IMR-90 (cell line): ENCODE results near the gene STOML1. TPM values are rescaled to one million over a fixed set of nuclear protein-coding genes. Genes with fewer than 3 reads are reported as not detected.

Experiments
- ATAC-seq: fragments of 200-7000 bp; cut with Tn5 transposase; 2 replicates; pipeline ENCODE4 v1.9.1; 2020; ENCODE audit warnings: low read depth, mild to moderate bottlenecking, moderate library complexity
- BruUV-seq: library from RNA; stranded (reverse); fragments of 400-500 nt; replicated peaks from 2 replicates; lab custom pipeline; 2021; lab: Mats Ljungman, UMichigan
- CTCF ChIA-PET: fragments of 300-600 bp; formaldehyde crosslinking; extraction: SDS; loops from one replicate; lab custom pipeline; 2021; ENCODE audit warnings: antibody characterized with exemption; lab: Yijun Ruan, JAX
- POLR2A ChIA-PET: fragments of 300-600 bp; sonication (Branson Sonifier 250); formaldehyde crosslinking; loops from one replicate; lab custom pipeline; 2022; ENCODE audit warnings: antibody characterized with exemption; ENCODE audit not compliant: unreplicated experiment; lab: Charles Lee
- DNase-seq: peaks from one replicate; pipeline ENCODE4 v3.0.0; 2013
- H2AFZ ChIP-seq: replicated peaks from 2 replicates; pipeline ENCODE3; 2013; ENCODE audit warnings: low read length, mild to moderate bottlenecking; ENCODE audit not compliant: poor library complexity
- H2AK5ac ChIP-seq: 2 replicates; pipeline ENCODE4 v1.6.1; 2013; ENCODE audit warnings: low read depth, low read length, inconsistent platforms
- H2AK9ac ChIP-seq: replicated peaks from 2 replicates; pipeline ENCODE3; 2013; ENCODE audit warnings: mild to moderate bottlenecking, low read depth, low read length, moderate library complexity; ENCODE audit not compliant: poor library complexity
- H2BK120ac ChIP-seq: 2 replicates; pipeline ENCODE4 v1.6.1; 2013; ENCODE audit warnings: low read depth, low read length, inconsistent platforms
- H2BK15ac ChIP-seq: 3 replicates; pipeline ENCODE4 v1.6.1; 2013; ENCODE audit warnings: low read depth, low read length, inconsistent platforms
- H2BK20ac ChIP-seq: 2 replicates; pipeline ENCODE4 v1.6.1; 2013; ENCODE audit warnings: low read depth, mild to moderate bottlenecking, inconsistent platforms, low read length, moderate library complexity
- H2BK5ac ChIP-seq: 2 replicates; pipeline ENCODE4 v1.6.1; 2013; ENCODE audit warnings: mild to moderate bottlenecking, low read depth, low read length, inconsistent platforms; ENCODE audit not compliant: poor library complexity, severe bottlenecking
- H3K14ac ChIP-seq: replicated peaks from 2 replicates; pipeline ENCODE4 v1.6.1; 2013; ENCODE audit warnings: low read depth, low read length, inconsistent platforms
- H3K18ac ChIP-seq: 2 replicates; pipeline ENCODE4 v1.6.1; 2013; ENCODE audit warnings: low read depth, low read length, control low read depth
- H3K23ac ChIP-seq: 2 replicates; pipeline ENCODE4 v1.6.1; 2013; ENCODE audit warnings: low read depth, low read length, inconsistent platforms
- H3K27ac ChIP-seq: 2 replicates; pipeline ENCODE4 v1.5.1; 2013; ENCODE audit warnings: mild to moderate bottlenecking, control low read depth, low read length; ENCODE audit not compliant: insufficient read depth
- H3K27me3 ChIP-seq: 2 replicates; pipeline ENCODE4 v1.6.1; 2013; ENCODE audit warnings: low read length; ENCODE audit not compliant: control insufficient read depth, insufficient read depth
- H3K36me3 ChIP-seq: 2 replicates; pipeline ENCODE4 v1.6.1; 2013; ENCODE audit warnings: low read length, mixed read lengths; ENCODE audit not compliant: control insufficient read depth, insufficient read depth
- H3K4ac ChIP-seq: 2 replicates; pipeline ENCODE4 v1.6.1; 2013; ENCODE audit warnings: low read depth, low read length, inconsistent platforms
- H3K4me1 ChIP-seq: 2 replicates; pipeline ENCODE4 v1.6.1; 2013; ENCODE audit warnings: low read length, mixed read lengths; ENCODE audit not compliant: control insufficient read depth, insufficient read depth
- H3K4me2 ChIP-seq: 2 replicates; pipeline ENCODE4 v1.6.1; 2013; ENCODE audit warnings: low read depth, mild to moderate bottlenecking, control low read depth, low read length, moderate library complexity
- H3K4me3 ChIP-seq: 2 replicates; pipeline ENCODE4 v1.5.1; 2013; ENCODE audit warnings: low read depth, mild to moderate bottlenecking, control low read depth, low read length, moderate library complexity; ENCODE audit not compliant: insufficient read depth
- H3K56ac ChIP-seq: 2 replicates; pipeline ENCODE4 v1.6.1; 2013; ENCODE audit warnings: low read length, inconsistent platforms; ENCODE audit not compliant: insufficient read depth; ENCODE audit errors: extremely low read depth
- H3K79me1 ChIP-seq, 2 experiments: 2 replicates each; pipeline ENCODE4 v1.6.1; 2013; ENCODE audit warnings: low read length in 2 of 2, inconsistent platforms in 1 of 2, low read depth in 1 of 2
- H3K9ac ChIP-seq: 2 replicates; pipeline ENCODE4 v1.6.1; 2013; ENCODE audit warnings: low read depth, low read length, control low read depth
- H3K9me1 ChIP-seq: 2 replicates; pipeline ENCODE4 v1.6.1; 2013; ENCODE audit warnings: low read length, inconsistent platforms; ENCODE audit not compliant: insufficient read depth
- H3K9me3 ChIP-seq: 2 replicates; pipeline ENCODE4 v1.6.1; 2013; ENCODE audit warnings: low read length; ENCODE audit not compliant: control insufficient read depth, insufficient read depth
- H4K20me1 ChIP-seq: 2 replicates; pipeline ENCODE4 v1.6.1; 2013; ENCODE audit warnings: low read length, inconsistent platforms; ENCODE audit not compliant: insufficient read depth
- H4K5ac ChIP-seq: 2 replicates; pipeline ENCODE4 v1.6.1; 2013; ENCODE audit warnings: mild to moderate bottlenecking, low read depth, low read length, control low read depth
- H4K8ac ChIP-seq, 2 experiments: 2 replicates each; pipeline ENCODE4 v1.6.1; 2013; ENCODE audit warnings: low read depth in 2 of 2, low read length in 2 of 2, control low read depth in 1 of 2, inconsistent platforms in 1 of 2
- H4K91ac ChIP-seq: 2 replicates; pipeline ENCODE4 v1.6.1; 2013; ENCODE audit warnings: low read depth, low read length, inconsistent platforms; ENCODE audit not compliant: insufficient read depth
- BHLHE40 ChIP-seq: fragments of 150-350 bp; IDR thresholded peaks from 2 replicates; pipeline ENCODE4 v1.6.1; 2016; ENCODE audit warnings: mild to moderate bottlenecking, low read depth, low read length
- CHD1 ChIP-seq: IDR thresholded peaks from 2 replicates; pipeline ENCODE4 v1.6.1; 2012; ENCODE audit warnings: low read depth, low read length, improper control_type of control experiment
- FOS ChIP-seq: fragments of 150-350 bp; IDR thresholded peaks from 2 replicates; pipeline ENCODE4 v1.6.1; 2016; ENCODE audit warnings: low read depth, low read length
- MAZ ChIP-seq: IDR thresholded peaks from 2 replicates; pipeline ENCODE4 v1.6.1; 2012; ENCODE audit warnings: low read depth, mild to moderate bottlenecking, low read length, improper control_type of control experiment, moderate library complexity, borderline replicate concordance
- POLR2A ChIP-seq: IDR thresholded peaks from 2 replicates; pipeline ENCODE4 v1.6.1; 2012; ENCODE audit warnings: mild to moderate bottlenecking, low read depth, low read length
- RFX5 ChIP-seq: IDR thresholded peaks from 2 replicates; pipeline ENCODE4 v1.8.0; 2012; ENCODE audit warnings: low read depth, mild to moderate bottlenecking, low read length, moderate library complexity
- WGBS, 2 experiments: methylation state at CpG; one replicate each; pipeline versions ENCODE4 v1.1.5 to v1.1.7; 2013; ENCODE audit warnings: missing lambda C conversion rate in 2 of 2; ENCODE audit not compliant: insufficient read length in 1 of 2; ENCODE audit errors: extremely low coverage in 2 of 2; 5-methylcytosine and 5-hydroxymethylcytosine counted together
- dilution Hi-C: fragments of 300-500 bp; cut with HindIII; formaldehyde crosslinking; loops from one replicate; pipeline ENCODE4 v1.14.3; 2018; ENCODE audit warnings: low sequenced_read_pairs; ENCODE audit not compliant: unreplicated experiment
- in situ Hi-C: fragments of 300-500 bp; cut with MboI; formaldehyde crosslinking; loops from 3 replicates; pipeline ENCODE4 v1.14.3; 2019; ENCODE audit warnings: low sequenced_read_pairs, inconsistent platforms, mixed read lengths
- intact Hi-C: fragments of 100-400 bp; cut with micrococcal nuclease; formaldehyde crosslinking; loops from 2 replicates; pipeline ENCODE4 v1.10.0; 2022
- polyA plus RNA-seq, 3 experiments: library from polyadenylated mRNA; depleted of rRNA; stranded (reverse); fragments of >200 nt; gene quantifications; 2 replicates each; pipeline ENCODE4 v1.2.3, GENCODE V29; 2012; ENCODE audit warnings: low replicate concordance in 1 of 3
- total RNA-seq: library from RNA; depleted of rRNA; stranded (reverse); fragments of >200 nt; gene quantifications from 2 replicates; pipeline ENCODE4 v1.2.3, GENCODE V29; 2012

The STOML1 gene
- total and polyA plus RNA-seq, 2 of the 4 experiments (the other 2 are of a cell fraction) = 11.8 to 21.2 TPM

- H3K56ac ChIP-seq = peak overlapping the region; percentile 68; the same call in 1 of the 2 replicates
- peak overlapping the region; percentile 66 for H3K4me2 ChIP-seq
- 26% methylated on average over 8 of the region's 10 CpGs; no CpG with 5 or more reads in 1 of the 2 experiments for WGBS, 2 experiments
- peak overlapping the region; percentile 68 for H2AK9ac ChIP-seq
- TF ChIP-seq POLR2A (no peak; the same call in 1 of the 2 replicates), CHD1 (no peak), RFX5 (no peak), FOS (peak; percentile 72), MAZ (0 out of 2 replicates have a peak, but pooled peaks have one; percentile 12), BHLHE40 (peak; percentile 83)
- H3K4me1 ChIP-seq = peaks cover 42% of the 10 kb centered on the region
- peaks cover 28% of the 10 kb centered on the region for H3K9me1 ChIP-seq
- peak overlapping the region; percentile 83 for H2BK120ac ChIP-seq
- H2BK5ac ChIP-seq = peak overlapping the region; percentile 97
- H2BK15ac ChIP-seq = peak overlapping the region; percentile 64; the same call in 1 of the 3 replicates
- peak overlapping the region; percentile 95 for H3K4ac ChIP-seq
- BruUV-seq = no TSS peak
- DNase-seq = peak; percentile 77
- in situ Hi-C loops = no loop called here
- H3K9me3 ChIP-seq = no peaks in the 10 kb centered on the region
- CTCF ChIA-PET = interaction anchor here (0.9 to 1.3 kb wide), 2 partner anchors 9 to 10 kb away, joined by 4 read pairs; partner anchors contain the start of gene STOML1
- peak overlapping the region; percentile 81 for H3K14ac ChIP-seq
- no peak overlapping the region for H3K4me3 ChIP-seq
- ATAC-seq = peak; percentile 74
- H3K27me3 ChIP-seq = no peaks in the 10 kb centered on the region
- no peaks in the 10 kb centered on the region for H3K36me3 ChIP-seq
- H2AFZ ChIP-seq = peak overlapping the region; percentile 88
- H4K8ac ChIP-seq = peak overlapping the region; percentile 63 to 94
- H3K23ac ChIP-seq = peak overlapping the region; percentile 94
- H3K18ac ChIP-seq = peak overlapping the region; percentile 90
- peak overlapping the region; percentile 92 for H3K27ac ChIP-seq
- peak overlapping the region; percentile 57 for H3K9ac ChIP-seq
- intact Hi-C loops = no loop called here
- H4K91ac ChIP-seq = peak overlapping the region; percentile 92
- no peaks in the 10 kb centered on the region for H4K20me1 ChIP-seq
- peak overlapping the region; percentile 96 for H2BK20ac ChIP-seq
- H3K79me1 ChIP-seq = peaks cover 0 to 15% of the 10 kb centered on the region in 2 experiments; a peak in 2 of 4 replicates
- peak overlapping the region; percentile 96 for H2AK5ac ChIP-seq
- H4K5ac ChIP-seq = peak overlapping the region; percentile 92
- dilution Hi-C loops = no loop called here
- POLR2A ChIA-PET = interaction anchor here (1.6 kb wide), 1 partner anchor 11 kb away, joined by 5 read pairs; the partner anchor contains the start of gene PML
Observed at GRCh38 chr15:73983211-73983727, 8.8 kb downstream of the STOML1 start.
